Measurements from ENCODE around the gene UMODL1. TPM values are rescaled to one million over a fixed set of nuclear protein-coding genes. Genes with fewer than 3 reads are reported as not detected.

Gene UMODL1
- total and polyA plus RNA-seq, 8 donors = 0.02 to 0.06 TPM; not detected in 6

GRCh38 chr21:42186591-42186990 lies 115.5 kb downstream of the UMODL1 start:
- no peak overlapping the region for H3K4me3 ChIP-seq
- WGBS, 2 donors = 70 to 77% methylated on average over 2 of the region's 2 CpGs
- ATAC-seq (no peak), DNase-seq (no peak), FAIRE-seq (no peak)
- no peaks in the 10 kb centered on the region for H3K27me3 ChIP-seq
- no peaks in the 10 kb centered on the region for H3K4me1 ChIP-seq
- H3K36me3 ChIP-seq = no peaks in the 10 kb centered on the region
- no peak for TF ChIP-seq CTCF (IDR thresholded peaks at IDR 0.05)
- no peaks in the 10 kb centered on the region for H3K9me3 ChIP-seq
- intact Hi-C loops (cut with DNase I) = no loop called here
- no peak overlapping the region for H3K27ac ChIP-seq

- no peaks in the 10 kb centered on the region for H3K4me1 ChIP-seq
- intact Hi-C loops (cut with DNase I) = no loop called here
Measured at GRCh38 chr21:42187976-42188653, 117.0 kb downstream of the UMODL1 start.

DNA sequence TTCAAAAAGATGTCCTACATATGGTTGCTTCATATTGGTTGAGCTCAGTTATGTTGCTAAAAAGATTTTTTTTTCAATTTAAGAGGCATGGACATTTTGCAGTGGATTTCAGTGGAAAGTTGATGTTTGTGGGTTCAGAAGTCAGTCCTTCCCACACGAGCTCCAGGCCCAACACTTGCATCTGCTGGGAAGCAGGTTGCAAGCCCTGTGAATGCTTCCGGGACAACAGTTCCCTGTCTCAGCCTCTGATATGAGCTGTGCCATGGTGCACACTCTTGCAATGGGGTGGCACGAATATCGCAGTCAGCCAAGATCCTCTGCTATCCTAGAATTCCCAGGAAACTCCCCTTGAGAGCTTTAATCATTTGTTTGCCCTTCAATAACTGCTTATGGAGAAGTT lies 117.5 kb downstream of the UMODL1 start:
- Histone ChIP-seq H3K27me3 (no peaks in the 10 kb centered on the region), H3K27ac (peak overlapping the region in 1 of 4 donors; percentile 37), H3K4me1 (no peaks in the 10 kb centered on the region), H3K4me3 (no peak overlapping the region), H3K36me3 (no peaks in the 10 kb centered on the region), H3K9me3 (no peaks in the 10 kb centered on the region)
- FAIRE-seq (no peak), DNase-seq (no peak), ATAC-seq (no peak)
- TF ChIP-seq CTCF (IDR thresholded peaks at IDR 0.05) = no peak
- WGBS, 2 donors = 69 to 70% methylated on average over 4 of the region's 4 CpGs
- intact Hi-C loops (cut with DNase I) = no loop called here

More at GRCh38 chr21:42187976-42188653, 117.0 kb downstream of the UMODL1 start:
- WGBS, 2 donors = 82 to 84% methylated on average over 8 of the region's 8 CpGs
- FAIRE-seq = no peak
- TF ChIP-seq CTCF (IDR thresholded peaks at IDR 0.05) = no peak
- peak in 3 of 4 donors; percentile 65 to 84 (median 78) for ATAC-seq
- no peaks in the 10 kb centered on the region for H3K27me3 ChIP-seq
- DNase-seq = no peak
- no peaks in the 10 kb centered on the region for H3K36me3 ChIP-seq
- H3K4me3 ChIP-seq = no peak overlapping the region
- peak overlapping the region in 2 of 4 donors; percentile 37 to 52 for H3K27ac ChIP-seq
- no peaks in the 10 kb centered on the region for H3K9me3 ChIP-seq

- H3K36me3 ChIP-seq = no peaks in the 10 kb centered on the region
- H3K4me3 ChIP-seq = no peak overlapping the region
- no peaks in the 10 kb centered on the region for H3K4me1 ChIP-seq
- DNase-seq (no peak), ATAC-seq (no peak), FAIRE-seq (no peak)
- no peak for TF ChIP-seq CTCF (IDR thresholded peaks at IDR 0.05)
- H3K27ac ChIP-seq = no peak overlapping the region
- 84 to 93% methylated on average over 1 of the region's 1 CpG for WGBS, 2 donors
- intact Hi-C loops (cut with DNase I) = no loop called here
- no peaks in the 10 kb centered on the region for H3K27me3 ChIP-seq
- no peaks in the 10 kb centered on the region for H3K9me3 ChIP-seq
Measured at GRCh38 chr21:42189431-42189830, 118.3 kb downstream of the UMODL1 start.

DNA sequence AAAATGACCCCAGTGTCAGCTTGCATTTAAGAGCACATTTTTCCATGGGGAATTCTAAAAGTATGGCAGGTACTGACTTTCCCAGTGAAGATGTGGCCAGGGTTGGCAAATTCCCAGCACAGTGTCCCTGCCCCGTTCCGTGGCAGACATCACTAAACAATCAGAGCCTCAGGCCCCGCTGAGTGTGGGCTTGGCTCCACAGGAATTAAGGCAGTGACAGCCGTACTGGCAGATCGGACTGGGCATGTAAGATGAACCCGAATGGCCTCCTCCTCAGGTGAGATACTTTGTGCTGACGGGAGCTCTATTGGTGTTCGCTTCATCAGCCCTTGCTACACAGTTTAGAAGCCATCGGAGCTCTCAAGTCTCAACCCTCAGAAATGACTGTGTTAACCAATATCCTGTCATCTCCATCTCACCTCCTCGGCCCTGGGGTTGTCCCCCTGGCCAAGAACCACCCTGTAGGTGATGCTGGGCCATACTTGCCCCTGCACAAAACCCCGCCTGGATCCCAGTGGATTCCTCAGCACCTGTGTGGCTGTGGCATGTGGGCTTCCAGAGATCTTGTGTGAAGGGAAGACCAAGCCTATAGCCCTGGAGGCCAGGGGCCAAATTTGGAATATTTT lies 118.9 kb downstream of the UMODL1 start:
- H3K4me1 ChIP-seq = no peaks in the 10 kb centered on the region
- intact Hi-C loops (cut with DNase I) = no loop called here
- H3K9me3 ChIP-seq = no peaks in the 10 kb centered on the region
- no peak for FAIRE-seq
- no peaks in the 10 kb centered on the region for H3K27me3 ChIP-seq
- H3K4me3 ChIP-seq = no peak overlapping the region
- 68 to 81% methylated on average over 11 of the region's 11 CpGs for WGBS, 2 donors
- no peak overlapping the region for H3K27ac ChIP-seq
- ATAC-seq = no peak
- no peak for DNase-seq
- H3K36me3 ChIP-seq = no peaks in the 10 kb centered on the region
- no peak for TF ChIP-seq CTCF (IDR thresholded peaks at IDR 0.05)

All from pancreas (tissue), 10 donors.